DMS 273 (cell line): ENCODE data around the gene DEFB108B.
"Not testable (repeated sequence)": the region's sequence is repeated elsewhere in the genome, so short reads cannot be mapped to it uniquely, and the experiment has no call there.

Experiments used
- DNase-seq: peaks from one replicate; lab custom pipeline; 2025; ENCODE audit not compliant: unreplicated experiment; lab: John Stamatoyannopoulos, UW

Gene DEFB108B

DNA sequence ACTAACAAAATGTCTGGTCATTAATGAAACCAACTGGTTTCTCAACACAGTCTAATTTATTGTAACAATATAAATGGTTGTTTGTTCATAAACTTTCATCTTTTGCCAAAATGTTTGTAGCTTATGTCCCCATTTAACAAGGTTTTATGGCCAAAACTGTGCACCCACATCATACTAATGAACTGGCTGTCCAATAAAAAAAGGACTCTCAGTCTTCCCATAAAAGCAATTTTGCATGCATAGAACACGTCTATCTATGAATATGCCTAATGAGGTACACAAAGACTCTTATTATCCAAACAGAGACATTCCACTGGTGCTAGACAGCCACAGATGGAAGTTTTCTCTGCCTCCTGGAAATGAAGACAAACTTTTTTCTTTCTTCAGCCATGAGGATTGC lies at the start of gene DEFB108B:
Gene DEFB108B (plus strand): TSS at position 390 of the 400 bp plus-strand sequence. CDS start 0 bp downstream, at position 390.
- DNase-seq = not testable (repeated sequence)

DNA sequence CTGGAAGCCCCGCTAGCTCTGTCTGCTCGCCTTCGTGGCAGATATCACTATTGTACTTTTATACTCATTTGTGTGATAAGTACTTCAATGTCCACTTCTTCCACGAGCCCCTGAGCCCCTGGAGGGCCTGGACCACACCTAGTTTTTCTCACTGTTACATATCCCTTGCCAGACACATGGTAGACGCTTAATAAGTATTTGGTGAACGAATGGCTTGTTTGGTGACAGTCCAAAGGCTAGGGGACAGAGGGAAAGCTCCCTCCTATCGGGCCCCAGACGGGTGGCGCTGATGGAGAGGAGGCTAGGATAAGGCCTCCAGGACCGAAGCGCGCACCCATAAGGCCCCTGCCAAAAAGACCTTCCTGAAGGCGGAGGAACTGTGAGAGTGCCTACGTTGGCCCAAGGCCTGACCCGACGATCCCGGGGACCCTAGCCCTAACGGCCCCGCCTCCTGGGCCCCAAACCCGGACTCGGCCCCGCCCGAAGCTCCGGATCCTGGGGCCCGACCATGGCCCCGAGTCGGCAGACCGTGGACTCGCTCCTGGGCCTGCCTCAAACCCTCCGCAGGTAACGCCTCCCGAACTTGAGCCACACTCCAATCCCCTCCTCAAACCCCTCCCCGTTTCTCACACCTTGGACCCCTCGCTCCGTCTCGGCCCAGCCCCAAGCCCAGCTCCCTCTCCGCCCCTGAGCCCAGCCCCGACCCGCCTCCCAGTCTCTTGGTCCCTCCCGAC lies 46.7 kb upstream of the DEFB108B start:
- not testable (repeated sequence) for DNase-seq

DNA sequence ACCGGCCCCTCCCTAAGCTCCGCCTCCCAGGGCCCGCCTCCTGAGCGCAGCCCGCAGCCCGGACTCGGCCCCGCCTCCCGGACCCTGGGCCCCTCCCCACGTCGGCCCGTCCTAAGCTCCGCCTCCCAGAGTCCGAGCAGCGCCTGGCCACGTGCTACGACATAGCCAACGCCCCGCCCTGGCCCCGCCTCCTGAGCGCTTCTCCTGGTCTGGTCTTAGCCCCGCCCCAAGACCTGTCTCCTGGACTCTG lies 46.2 kb upstream of the DEFB108B start:
- not testable (repeated sequence) for DNase-seq

DNA sequence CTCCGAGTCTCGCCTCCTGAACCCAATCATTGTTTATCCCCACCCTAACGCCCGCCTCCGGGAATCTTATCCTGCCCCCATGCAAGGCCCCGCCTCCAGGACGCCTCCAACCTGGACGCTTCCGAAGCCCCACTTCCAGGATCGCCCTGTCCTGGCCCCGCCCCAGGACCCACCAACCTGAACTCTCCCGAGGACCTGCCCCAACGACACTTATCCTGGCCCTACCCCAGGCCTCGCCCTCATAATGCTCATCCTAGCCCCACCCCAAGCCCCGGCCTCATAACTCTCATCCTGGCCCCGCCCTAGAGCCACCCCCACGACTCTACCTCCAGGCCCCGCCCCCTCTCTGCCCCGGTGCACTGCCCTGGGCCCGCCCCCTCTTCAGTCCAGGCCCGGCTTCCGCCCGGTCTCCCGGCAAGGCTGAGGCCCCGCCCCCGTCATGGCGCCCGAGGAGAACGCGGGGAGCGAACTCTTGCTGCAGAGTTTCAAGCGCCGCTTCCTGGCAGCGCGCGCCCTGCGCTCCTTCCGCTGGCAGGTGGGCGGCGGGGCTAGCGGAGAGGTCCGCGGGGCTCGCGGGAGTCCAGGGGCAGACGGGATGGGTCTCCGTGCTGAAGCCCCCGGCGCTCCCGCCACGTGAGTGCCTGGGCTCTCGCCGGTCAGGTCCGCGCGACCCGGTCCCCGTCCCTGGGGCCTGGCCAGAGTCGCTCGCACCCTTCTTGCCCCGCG lies 45.7 kb upstream of the DEFB108B start:
- DNase-seq = peak; percentile 98

- peak; percentile 62 for DNase-seq
Measured at GRCh38 chr11:71787824-71788454, 45.1 kb upstream of the DEFB108B start.

GRCh38 chr11:71789444-71790196 lies 43.4 kb upstream of the DEFB108B start:
- not testable (repeated sequence) for DNase-seq

GRCh38 chr11:71791111-71791510 lies 41.9 kb upstream of the DEFB108B start:
- DNase-seq = not testable (repeated sequence)

GRCh38 chr11:71792621-71793235 lies 40.3 kb upstream of the DEFB108B start:
- DNase-seq = peak; percentile 11

DNA sequence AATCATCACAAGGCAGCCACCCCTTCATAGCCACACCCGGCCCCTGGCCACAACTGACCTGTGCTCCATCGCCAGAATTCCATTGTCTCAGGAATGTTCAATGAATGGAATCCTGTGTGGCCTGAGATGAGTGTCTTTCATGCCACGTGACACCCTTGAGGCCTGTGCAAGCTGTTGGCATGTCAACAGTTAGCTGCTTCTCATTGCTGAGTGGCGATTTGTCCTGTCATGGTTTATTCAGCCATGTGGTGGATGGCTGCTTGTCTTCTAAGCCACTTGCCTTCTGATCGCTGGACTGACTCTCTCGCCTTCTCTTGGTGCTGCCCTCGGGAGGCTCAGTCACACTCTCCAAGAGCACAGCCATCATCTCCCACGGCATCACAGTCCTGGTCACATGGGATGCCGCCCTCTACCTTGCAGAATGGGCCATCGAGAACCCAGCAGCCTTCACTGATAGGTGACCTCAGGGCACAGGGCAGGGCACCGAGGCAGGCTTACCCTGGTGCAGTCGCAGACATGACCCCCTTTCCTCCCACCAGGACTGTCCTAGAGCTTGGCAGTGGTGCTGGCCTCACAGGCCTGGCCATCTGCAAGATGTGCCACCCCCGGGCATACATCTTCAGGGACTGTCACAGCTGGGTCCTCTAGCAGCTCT lies 38.5 kb upstream of the DEFB108B start:
- not testable (repeated sequence) for DNase-seq

GRCh38 chr11:71795236-71795635 lies 37.8 kb upstream of the DEFB108B start:
- not testable (repeated sequence) for DNase-seq

- not testable (repeated sequence) for DNase-seq
Measured at GRCh38 chr11:71796016-71796415, 37.0 kb upstream of the DEFB108B start.

DNA sequence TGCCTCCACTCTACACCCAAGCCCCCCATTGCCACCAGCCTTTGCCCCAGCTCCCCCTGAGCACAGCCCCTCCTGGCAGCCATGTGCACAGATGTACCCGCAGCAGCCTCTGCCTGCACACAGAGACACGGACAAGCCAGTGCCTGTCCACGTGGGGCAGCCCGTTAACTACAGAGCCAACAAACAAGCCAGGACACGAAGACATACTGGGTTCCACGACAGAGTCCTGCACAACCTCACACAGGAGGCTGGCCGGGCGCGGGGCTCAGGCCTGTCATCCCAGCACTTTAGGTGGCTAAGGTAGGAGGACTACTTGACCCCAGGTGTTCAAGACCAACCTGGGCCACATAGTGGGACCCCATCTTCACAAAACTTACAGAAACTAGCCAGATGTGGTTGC lies 36.2 kb upstream of the DEFB108B start:
- DNase-seq = not testable (repeated sequence)

DNA sequence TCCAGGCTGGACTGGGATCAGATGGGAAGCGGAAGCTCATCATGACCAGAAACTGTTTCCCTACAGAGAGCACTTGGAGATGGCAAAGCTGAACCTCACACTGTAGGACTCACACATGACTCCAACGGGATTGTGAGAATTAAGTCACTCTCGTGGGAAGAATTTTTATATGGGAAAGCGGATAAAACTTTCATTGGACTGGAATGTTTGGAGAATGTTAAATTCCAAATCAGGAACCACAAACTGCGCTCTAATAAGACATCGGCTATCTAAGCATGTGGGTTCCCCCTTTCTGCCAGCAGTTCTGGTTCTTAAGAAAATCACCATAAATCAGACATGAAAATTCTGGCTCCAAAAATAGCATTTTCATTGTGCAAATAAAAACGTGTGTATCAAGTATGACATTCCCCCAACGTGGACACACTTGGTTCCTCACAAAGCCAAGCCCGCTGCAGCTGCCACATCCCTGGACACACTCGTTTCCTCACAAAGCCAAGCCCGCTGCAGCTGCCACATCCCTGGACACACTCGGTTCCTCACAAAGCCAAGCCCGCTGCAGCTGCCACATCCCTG lies 33.4 kb upstream of the DEFB108B start:
- not testable (repeated sequence) for DNase-seq

DNA sequence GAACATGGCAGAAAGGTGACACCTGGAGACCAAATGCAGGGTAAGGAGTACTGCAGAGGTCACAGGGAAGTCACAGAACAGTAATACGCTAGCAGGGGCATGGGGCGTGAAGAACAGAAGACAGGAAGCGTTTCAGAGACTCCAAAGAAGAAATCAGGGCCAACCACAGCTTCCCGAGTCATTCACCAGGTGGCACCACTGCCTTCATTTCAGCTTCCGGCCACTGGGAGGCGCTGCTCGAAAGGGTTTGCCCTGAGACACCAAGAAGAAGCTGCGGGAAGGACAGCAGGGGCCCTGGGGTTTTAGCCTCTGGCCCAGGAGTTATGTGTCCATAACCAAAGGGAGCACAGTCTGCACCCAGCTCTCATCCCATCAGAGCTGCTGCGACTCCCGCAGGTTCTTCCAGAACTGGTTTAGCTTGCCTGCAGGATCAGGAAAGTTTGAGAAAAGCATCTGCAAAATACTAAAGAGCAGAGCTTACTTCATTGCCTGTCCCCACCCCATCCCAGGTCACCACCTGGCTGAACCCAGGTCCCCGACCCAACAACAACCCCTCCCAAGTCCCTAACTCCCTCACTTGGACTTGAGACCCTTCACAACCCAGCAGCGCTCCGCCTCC lies 32.6 kb upstream of the DEFB108B start:
- DNase-seq = peak; percentile 82

GRCh38 chr11:71801026-71801425 lies 32.0 kb upstream of the DEFB108B start:
- DNase-seq = not testable (repeated sequence)

GRCh38 chr11:71802874-71803273 lies 30.1 kb upstream of the DEFB108B start:
- not testable (repeated sequence) for DNase-seq

GRCh38 chr11:71804158-71804947 lies 28.6 kb upstream of the DEFB108B start:
- DNase-seq = not testable (repeated sequence)

DNA sequence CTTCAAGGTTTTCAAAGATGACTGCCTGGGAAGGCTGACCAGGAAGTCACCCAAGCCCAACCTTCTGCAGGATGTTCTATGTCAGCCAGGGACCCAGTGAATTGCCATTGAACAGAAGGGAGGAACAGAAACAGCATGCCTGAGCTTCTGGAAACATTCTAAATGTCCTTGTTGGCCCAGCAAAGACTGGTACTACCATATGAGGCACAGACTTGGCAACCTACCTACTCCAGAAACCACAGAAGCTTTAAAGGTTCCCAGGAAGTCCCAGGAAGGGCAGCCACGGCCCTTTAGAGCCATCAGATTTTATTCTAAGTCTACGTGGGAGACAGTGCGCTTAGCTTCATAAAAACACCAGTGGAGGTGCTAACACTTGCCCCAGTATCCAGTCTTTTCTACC lies 20.5 kb upstream of the DEFB108B start:
- not testable (repeated sequence) for DNase-seq
